HepG2 (cell line): ENCODE measurements around the gene PRKAR2A. TPM values are rescaled to one million over a fixed set of nuclear protein-coding genes. Genes with fewer than 3 reads are reported as not detected.
"Not testable (repeated sequence)": the region's sequence is repeated elsewhere in the genome, so short reads cannot be mapped to it uniquely, and the experiment has no call there.

Experiments used
- ATAC-seq: fragments of 200-7000 bp; cut with Tn5 transposase; 3 replicates; pipeline ENCODE4 v1.9.1; 2020; ENCODE audit warnings: mild to moderate bottlenecking, moderate library complexity
- BruUV-seq: library from RNA; stranded (reverse); fragments of 400-500 nt; replicated peaks from 2 replicates; lab custom pipeline; 2021; lab: Mats Ljungman, UMichigan
- CTCF ChIA-PET: fragments of 300-600 bp; formaldehyde crosslinking; extraction: SDS; loops from one replicate; lab custom pipeline; 2021; ENCODE audit warnings: low total read pairs, inconsistent platforms, low intra/inter-chr PET ratio; lab: Yijun Ruan, JAX
- POLR2A ChIA-PET: fragments of 350-600 bp; sonication (Branson Sonifier 250); formaldehyde crosslinking; loops from one replicate; lab custom pipeline; 2020; ENCODE audit warnings: antibody characterized with exemption, inconsistent platforms; lab: Yijun Ruan, JAX
- DNase-seq: peaks from one replicate; pipeline ENCODE4 v3.0.0-alpha.2; 2015; ENCODE audit warnings: low spot score
- FAIRE-seq: peaks from 3 replicates; lab custom pipeline; 2011; peaks lifted over from hg19 to GRCh38; lab: Jason Lieb, UNC
- H2AFZ ChIP-seq: one replicate; pipeline ENCODE4 v1.6.1; 2011; ENCODE audit warnings: low read length, inconsistent platforms
- H3K27ac ChIP-seq: fragments of 300-600 bp; 3 replicates; pipeline ENCODE4 v1.8.0; 2011; ENCODE audit warnings: mixed run types, mild to moderate bottlenecking, mixed read lengths, low read length, inconsistent platforms; ENCODE audit not compliant: insufficient read depth; ENCODE audit errors: extremely low read length
- H3K27me3 ChIP-seq, 2 experiments: fragments of 200-600 bp in 1 of 2; 2 replicates in 1 of 2; 3 replicates in 1 of 2; pipeline versions ENCODE4 v1.6.0 to v1.8.0; 2011; ENCODE audit warnings: low read length in 2 of 2, mild to moderate bottlenecking in 2 of 2, moderate library complexity in 2 of 2, inconsistent platforms in 1 of 2; ENCODE audit not compliant: insufficient read depth in 2 of 2, control insufficient read depth in 1 of 2
- H3K36me3 ChIP-seq, 2 experiments: fragments of 200-600 bp in 1 of 2; replicated peaks in 1 of 2; 2 replicates in 1 of 2; 3 replicates in 1 of 2; pipeline versions ENCODE4 v1.5.1 to v1.8.0; 2011; ENCODE audit warnings: low read length in 2 of 2, inconsistent platforms in 1 of 2; ENCODE audit not compliant: insufficient read depth in 2 of 2, control insufficient read depth in 1 of 2
- H3K4me1 ChIP-seq: 2 replicates; pipeline ENCODE4 v1.5.1; 2012; ENCODE audit warnings: low read length, inconsistent platforms; ENCODE audit not compliant: insufficient read depth
- H3K4me2 ChIP-seq: 2 replicates; pipeline ENCODE4 v1.6.0; 2011; ENCODE audit warnings: low read depth, low read length, inconsistent platforms
- H3K4me3 ChIP-seq, 3 experiments: fragments of 200-600 bp in 1 of 3; sonication (generic), shearing (Covaris generic) in 1 of 3; replicated peaks in 1 of 3; 2 replicates each; pipeline ENCODE4 v1.5.1; 2011 to 2016; ENCODE audit warnings: low read length in 3 of 3, inconsistent platforms in 2 of 3, low read depth in 2 of 3, mild to moderate bottlenecking in 2 of 3, control low read depth in 1 of 3, mixed read lengths in 1 of 3; ENCODE audit not compliant: insufficient read depth in 1 of 3
- H3K79me2 ChIP-seq: one replicate; pipeline ENCODE4 v1.6.1; 2011; ENCODE audit warnings: low read length, inconsistent platforms; ENCODE audit not compliant: insufficient read depth
- H3K9ac ChIP-seq: 2 replicates; pipeline ENCODE4 v1.6.0; 2011; ENCODE audit warnings: mild to moderate bottlenecking, low read depth, low read length, inconsistent platforms; ENCODE audit not compliant: insufficient read depth
- H3K9me3 ChIP-seq: 2 replicates; pipeline ENCODE4 v1.5.1; 2012; ENCODE audit warnings: mild to moderate bottlenecking, low read length
- H4K20me1 ChIP-seq: 2 replicates; pipeline ENCODE4 v1.6.0; 2011; ENCODE audit warnings: inconsistent platforms, mild to moderate bottlenecking, low read length, moderate library complexity; ENCODE audit not compliant: insufficient read depth
- ATF4 ChIP-seq, 2 experiments: fragments of 450-650 bp in 1 of 2; sonication (generic) in 1 of 2; formaldehyde crosslinking; IDR thresholded peaks; 2 replicates each; pipeline versions ENCODE4 v1.5.0 to v1.8.0; 2020 to 2022; ENCODE audit warnings: mild to moderate bottlenecking in 1 of 2, missing genetic modification reagents in 1 of 2
- ELF1 ChIP-seq: sonication (generic); formaldehyde crosslinking; IDR thresholded peaks from 2 replicates; pipeline ENCODE4 v1.4.0; 2020; ENCODE audit warnings: missing genetic modification reagents
- ERF ChIP-seq: IDR thresholded peaks from 2 replicates; pipeline ENCODE4 v1.6.1; 2018; ENCODE audit warnings: missing biosample characterization, missing genetic modification reagents
- ETV5 ChIP-seq: IDR thresholded peaks from 2 replicates; pipeline ENCODE4 v1.6.1; 2018; ENCODE audit warnings: missing biosample characterization, missing genetic modification reagents, inconsistent platforms, borderline replicate concordance
- GZF1 ChIP-seq: sonication (generic); formaldehyde crosslinking; IDR thresholded peaks from 2 replicates; pipeline ENCODE4 v1.5.1; 2020; ENCODE audit warnings: mild to moderate bottlenecking, missing genetic modification reagents
- KDM5B ChIP-seq: sonication (generic); formaldehyde crosslinking; IDR thresholded peaks from 2 replicates; pipeline ENCODE4 v1.4.0; 2020; ENCODE audit warnings: missing genetic modification reagents, mild to moderate bottlenecking, borderline replicate concordance
- PCBP2 ChIP-seq: fragments of 200-400 bp; formaldehyde crosslinking; optimal IDR thresholded peaks from 2 replicates; pipeline ENCODE3; 2018; ENCODE audit warnings: low read length, low read depth; ENCODE audit not compliant: poor library complexity, severe bottlenecking
- REL ChIP-seq: sonication (generic); formaldehyde crosslinking; conservative IDR thresholded peaks from 2 replicates; pipeline ENCODE4 v1.8.0; 2022; ENCODE audit warnings: mild to moderate bottlenecking, missing genetic modification reagents, moderate library complexity
- TOE1 ChIP-seq: sonication (generic); formaldehyde crosslinking; IDR thresholded peaks from 2 replicates; pipeline ENCODE4 v1.4.0; 2020; ENCODE audit warnings: mild to moderate bottlenecking, missing genetic modification reagents
- TRAFD1 ChIP-seq: sonication (generic); formaldehyde crosslinking; IDR thresholded peaks from 2 replicates; pipeline ENCODE4 v1.5.1; 2020; ENCODE audit warnings: missing genetic modification reagents, mild to moderate bottlenecking, borderline replicate concordance
- XBP1 ChIP-seq: sonication (generic); formaldehyde crosslinking; IDR thresholded peaks from 2 replicates; pipeline ENCODE4 v1.5.0; 2020; ENCODE audit warnings: missing genetic modification reagents
- ZBTB33 ChIP-seq: sonication (generic); formaldehyde crosslinking; IDR thresholded peaks from 2 replicates; pipeline ENCODE4 v1.4.0; 2020; ENCODE audit warnings: missing genetic modification reagents
- ZNF441 ChIP-seq: sonication (generic); formaldehyde crosslinking; IDR thresholded peaks from 2 replicates; pipeline ENCODE4 v1.7.0; 2021; ENCODE audit warnings: missing genetic modification reagents, borderline replicate concordance
- ZNF569 ChIP-seq: sonication (generic); formaldehyde crosslinking; IDR thresholded peaks from 2 replicates; pipeline ENCODE4 v1.5.0; 2020; ENCODE audit warnings: mild to moderate bottlenecking, missing genetic modification reagents, moderate library complexity, borderline replicate concordance
- WGBS: methylation state at CpG from one replicate; pipeline ENCODE4 v1.1.6; 2017; ENCODE audit warnings: low lambda C conversion rate; 5-methylcytosine and 5-hydroxymethylcytosine counted together
- in situ Hi-C: cut with HindIII; loops from 2 replicates; pipeline ENCODE4 v1.10.0; 2017; ENCODE audit warnings: low pct_unique_long_range_greater_than_20kb; ENCODE audit not compliant: extremely low pct_ligation_motif_present
- intact Hi-C: fragments of 100-400 bp; cut with micrococcal nuclease; formaldehyde crosslinking; loops from one replicate; pipeline ENCODE4 v1.10.0; 2022; ENCODE audit not compliant: unreplicated experiment
- polyA plus RNA-seq, 8 experiments: library from polyadenylated mRNA; depleted of rRNA in 3 of 8; stranded (reverse) in 7 of 8; unstranded in 1 of 8; fragments of >200 nt; fragmentation: Illumina TruSeq in 4 of 8; extraction: Trizol in 4 of 8; gene quantifications; 2 replicates each; pipeline versions ENCODE4 v1.2.1 to v1.2.3, GENCODE V29; 2011 to 2016; ENCODE audit warnings: low read depth in 4 of 8, missing spikeins in 1 of 8, mixed read lengths in 1 of 8; ENCODE audit not compliant: insufficient read depth in 1 of 8
- total RNA-seq, 5 experiments: library from RNA; depleted of rRNA; stranded (reverse); fragments of >200 nt; fragmentation: Illumina TruSeq; extraction: Trizol; gene quantifications; 2 replicates each; pipeline ENCODE4 v1.2.3, GENCODE V29; 2016; ENCODE audit warnings: low read depth in 1 of 5

The PRKAR2A gene
- total and polyA plus RNA-seq, 2 of the 13 experiments (the other 11 are each of a cell fraction or from before 2014, with no cell fraction given): 11.8 to 29.2 TPM

GRCh38 chr3:48830715-48831114, 17.0 kb downstream of the PRKAR2A start:
- in situ Hi-C loops: no loop called here
- FAIRE-seq (no peak), DNase-seq (no peak), ATAC-seq (no peak)
- no peak overlapping the region for H2AFZ ChIP-seq
- H3K27ac ChIP-seq: no peak overlapping the region
- no peaks in the 10 kb centered on the region for H4K20me1 ChIP-seq
- no peaks in the 10 kb centered on the region for H3K36me3 ChIP-seq
- H3K27me3 ChIP-seq: no peaks in the 10 kb centered on the region
- no peak overlapping the region for H3K4me2 ChIP-seq
- no peak overlapping the region for H3K9ac ChIP-seq
- TF ChIP-seq PCBP2 (no peak), TRAFD1 (CRISPR knock-in tag) (no peak), ETV5 (CRISPR knock-in tag) (no peak), ZBTB33 (CRISPR knock-in tag) (no peak), XBP1 (CRISPR knock-in tag) (no peak), ZNF569 (CRISPR knock-in tag) (no peak), GZF1 (CRISPR knock-in tag) (no peak), ZNF441 (CRISPR knock-in tag) (no peak), KDM5B (no peak), TOE1 (no peak), ERF (CRISPR knock-in tag) (no peak), REL (CRISPR knock-in tag) (no peak), ATF4 (CRISPR knock-in tag; IDR thresholded peaks at IDR 0.05) (no peak), ELF1 (CRISPR knock-in tag) (no peak)
- ChIA-PET CTCF (no interaction called here), POLR2A (interaction anchor here (0.6 kb wide), 1 partner anchor 67 kb away, joined by 5 read pairs; no protein-coding TSS in a partner anchor)
- no peak overlapping the region for H3K4me3 ChIP-seq
- no peaks in the 10 kb centered on the region for H3K9me3 ChIP-seq
- WGBS: 100% methylated on average over 6 of the region's 6 CpGs
- BruUV-seq: no TSS peak
- intact Hi-C loops: no loop called here
- no peaks in the 10 kb centered on the region for H3K79me2 ChIP-seq
- H3K4me1 ChIP-seq: peaks cover 8% of the 10 kb centered on the region; the same call in 1 of the 2 replicates

GRCh38 chr3:48829525-48829924, 18.1 kb downstream of the PRKAR2A start:
- POLR2A ChIA-PET, in situ Hi-C loops, intact Hi-C loops, H3K9me3 ChIP-seq, BruUV-seq, H3K79me2 ChIP-seq, CTCF ChIA-PET, H3K36me3 ChIP-seq, H3K4me3 ChIP-seq, H3K4me2 ChIP-seq, DNase-seq, H3K27ac ChIP-seq, H3K4me1 ChIP-seq, FAIRE-seq, H4K20me1 ChIP-seq, ATAC-seq, H2AFZ ChIP-seq, H3K9ac ChIP-seq, H3K27me3 ChIP-seq: not testable (repeated sequence)
- WGBS: 95% methylated on average over 11 of the region's 11 CpGs
